ENCODE measurements around the gene BRIX1. TPM values are rescaled to one million over a fixed set of nuclear protein-coding genes. Genes with fewer than 3 reads are reported as not detected.

BRIX1 gene, protein sequence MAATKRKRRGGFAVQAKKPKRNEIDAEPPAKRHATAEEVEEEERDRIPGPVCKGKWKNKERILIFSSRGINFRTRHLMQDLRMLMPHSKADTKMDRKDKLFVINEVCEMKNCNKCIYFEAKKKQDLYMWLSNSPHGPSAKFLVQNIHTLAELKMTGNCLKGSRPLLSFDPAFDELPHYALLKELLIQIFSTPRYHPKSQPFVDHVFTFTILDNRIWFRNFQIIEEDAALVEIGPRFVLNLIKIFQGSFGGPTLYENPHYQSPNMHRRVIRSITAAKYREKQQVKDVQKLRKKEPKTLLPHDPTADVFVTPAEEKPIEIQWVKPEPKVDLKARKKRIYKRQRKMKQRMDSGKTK
- total RNA-seq: 33.6 TPM
- 10 to 100 TPM; 29.8 to 39.8 (median 32.8) TPM for polyA plus RNA-seq (ENCODE audit: insufficient read depth in 1 of 8, insufficient read length in 8 of 8, low replicate concordance in 1 of 8)
- long read RNA-seq, donor 1, transcript BRIX1-201 (10 exons, 1,926 nt): major isoform, 9 of 11 reads
- long read RNA-seq, donor 1, partial matches to known transcripts: 0 of 11 reads
- long read RNA-seq, donor 1, other reads (novel, unspliced or antisense): 0 of 11 reads
- long read RNA-seq, donor 2, partial matches to known transcripts: 0 of 3 reads
- long read RNA-seq, donor 2, other reads (novel, unspliced or antisense): 0 of 3 reads
- long read RNA-seq, donor 3, transcript BRIX1-201 (10 exons, 1,926 nt): major isoform, 12 of 30 reads
- long read RNA-seq, donor 3, partial matches to known transcripts: 0 of 30 reads
- long read RNA-seq, donor 3, other reads (novel, unspliced or antisense): 18 of 30 reads
- long read RNA-seq, donor 4, transcript BRIX1-201 (10 exons, 1,926 nt): major isoform, 8 of 9 reads
- long read RNA-seq, donor 4, partial matches to known transcripts: 0 of 9 reads
- long read RNA-seq, donor 4, other reads (novel, unspliced or antisense): 0 of 9 reads
- long read RNA-seq, donor 5, transcript BRIX1-201 (10 exons, 1,926 nt): major isoform, 25 of 26 reads
- long read RNA-seq, donor 5, partial matches to known transcripts: 0 of 26 reads
- long read RNA-seq, donor 5, other reads (novel, unspliced or antisense): 0 of 26 reads
- long read RNA-seq, donor 6, transcript BRIX1-201 (10 exons, 1,926 nt): major isoform, 14 of 14 reads
- long read RNA-seq, donor 6, partial matches to known transcripts: 0 of 14 reads
- long read RNA-seq, donor 6, other reads (novel, unspliced or antisense): 0 of 14 reads
- long read RNA-seq, donor 7, transcript BRIX1-201 (10 exons, 1,926 nt): major isoform, 23 of 24 reads
- long read RNA-seq, donor 7, partial matches to known transcripts: 0 of 24 reads
- long read RNA-seq, donor 7, other reads (novel, unspliced or antisense): 0 of 24 reads
- long read RNA-seq, donor 8, transcript BRIX1-201 (10 exons, 1,926 nt): major isoform, 10 of 12 reads
- long read RNA-seq, donor 8, partial matches to known transcripts: 0 of 12 reads
- long read RNA-seq, donor 8, other reads (novel, unspliced or antisense): 0 of 12 reads
- long read RNA-seq, donor 9, transcript BRIX1-201 (10 exons, 1,926 nt): major isoform, 12 of 12 reads
- long read RNA-seq, donor 9, partial matches to known transcripts: 0 of 12 reads
- long read RNA-seq, donor 9, other reads (novel, unspliced or antisense): 0 of 12 reads
- long read RNA-seq, donor 10, transcript BRIX1-201 (10 exons, 1,926 nt): major isoform, 23 of 30 reads
- long read RNA-seq, donor 10, partial matches to known transcripts: 6 of 30 reads
- long read RNA-seq, donor 10, other reads (novel, unspliced or antisense): 0 of 30 reads
- long read RNA-seq, donor 11, transcript BRIX1-201 (10 exons, 1,926 nt): major isoform, 7 of 17 reads
- long read RNA-seq, donor 11, partial matches to known transcripts: 10 of 17 reads
- long read RNA-seq, donor 11, other reads (novel, unspliced or antisense): 0 of 17 reads

DNA sequence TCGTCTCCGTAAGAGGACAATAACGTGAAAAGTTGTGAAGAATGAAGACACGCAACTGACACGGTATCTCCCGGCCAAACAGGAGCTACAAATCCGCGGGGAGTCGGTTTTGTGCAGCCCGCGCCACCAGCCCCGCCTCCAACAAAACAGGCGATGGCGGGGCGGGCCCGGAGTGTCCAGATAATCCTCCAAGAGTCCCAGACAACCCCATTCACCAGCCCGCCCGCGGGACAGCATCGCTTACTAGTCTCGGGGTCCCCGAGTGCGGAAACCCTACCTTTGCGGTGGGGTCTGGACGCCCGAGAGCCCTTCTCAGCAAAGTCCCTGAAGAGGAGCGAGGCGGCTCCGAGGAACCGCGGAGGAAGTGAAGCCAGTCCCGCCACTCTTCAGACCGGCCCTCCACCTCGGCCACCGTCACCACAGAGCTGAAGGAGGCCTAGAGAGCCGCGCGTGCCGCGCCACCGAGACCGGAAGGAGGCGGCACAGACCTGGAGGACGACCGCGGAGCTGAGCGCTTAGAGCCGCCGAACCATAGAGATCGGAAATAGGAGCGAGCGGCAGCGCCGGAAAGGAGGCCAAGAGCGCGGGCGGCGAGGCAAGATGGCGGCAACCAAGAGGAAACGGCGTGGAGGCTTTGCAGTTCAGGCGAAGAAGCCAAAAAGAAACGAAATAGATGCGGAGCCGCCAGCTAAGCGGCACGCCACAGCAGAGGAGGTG is at the start of gene BRIX1, which contains the start of gene RAD1:
BRIX1 (plus strand) TSS at position 573 of the 717 bp plus-strand sequence; CDS start at position 601, 28 bp downstream.
RAD1 (minus strand) TSS at position 366 of the 717 bp plus-strand sequence. CDS start 612 bp downstream, outside the sequence.
- peak; percentile 99 for DNase-seq
- no peaks in the 10 kb centered on the region for H3K9me3 ChIP-seq (replicated peaks; ENCODE audit: control insufficient read depth, low read depth, low read length)
- peak within 1 kb of the TSS; percentile 91 for H3K4me3 ChIP-seq (ENCODE audit: low read length)
- peaks cover 15% of the 10 kb centered on the region for H3K36me3 ChIP-seq (ENCODE audit: control insufficient read depth, insufficient read depth, low read length)
- peak within 1 kb of the TSS; percentile 93 for H3K27ac ChIP-seq (ENCODE audit: low read length)
- H3K4me1 ChIP-seq (ENCODE audit: control insufficient read depth, insufficient read depth, low read length): peaks cover 7% of the 10 kb centered on the region
- WGBS (ENCODE audit: insufficient coverage): under 1% methylated on average over 64 of the region's 67 CpGs
- H3K27me3 ChIP-seq (ENCODE audit: control insufficient read depth, insufficient read depth, low read length): no peaks in the 10 kb centered on the region

DNA sequence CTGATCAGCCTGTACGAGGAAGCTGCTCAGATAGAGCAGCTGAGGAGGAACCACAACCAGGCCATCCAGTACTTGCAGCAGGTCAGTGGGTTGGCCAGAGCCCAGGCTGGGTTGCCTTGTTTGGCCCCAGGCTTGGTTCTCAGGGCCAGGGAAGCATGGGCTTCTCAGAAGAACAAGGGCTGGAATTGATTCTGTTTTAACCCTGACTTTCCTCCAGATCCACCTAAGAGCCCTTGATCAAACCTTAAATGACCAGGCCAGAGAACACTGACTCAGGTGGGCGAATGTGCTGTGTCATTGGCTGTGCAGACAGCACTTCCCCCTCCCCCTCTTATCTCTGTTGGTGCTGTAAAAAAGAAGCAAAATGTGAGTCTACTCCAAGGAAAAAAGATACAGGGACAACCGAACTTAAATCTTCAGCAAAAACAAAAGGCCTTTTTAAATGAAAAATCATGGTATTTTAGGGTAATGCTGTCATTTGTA is 48.5 kb upstream of the BRIX1 start:
- DNase-seq: no peak
- Histone ChIP-seq H3K4me1 (ENCODE audit: control insufficient read depth, insufficient read depth, low read length) (no peaks in the 10 kb centered on the region), H3K27me3 (ENCODE audit: control insufficient read depth, insufficient read depth, low read length) (no peaks in the 10 kb centered on the region), H3K4me3 (ENCODE audit: low read length) (no peak overlapping the region), H3K9me3 (replicated peaks; ENCODE audit: control insufficient read depth, low read depth, low read length) (no peaks in the 10 kb centered on the region), H3K27ac (ENCODE audit: low read length) (no peak overlapping the region), H3K36me3 (ENCODE audit: control insufficient read depth, insufficient read depth, low read length) (no peaks in the 10 kb centered on the region)
- WGBS (ENCODE audit: insufficient coverage): 59% methylated on average over 1 of the region's 3 CpGs

DNA sequence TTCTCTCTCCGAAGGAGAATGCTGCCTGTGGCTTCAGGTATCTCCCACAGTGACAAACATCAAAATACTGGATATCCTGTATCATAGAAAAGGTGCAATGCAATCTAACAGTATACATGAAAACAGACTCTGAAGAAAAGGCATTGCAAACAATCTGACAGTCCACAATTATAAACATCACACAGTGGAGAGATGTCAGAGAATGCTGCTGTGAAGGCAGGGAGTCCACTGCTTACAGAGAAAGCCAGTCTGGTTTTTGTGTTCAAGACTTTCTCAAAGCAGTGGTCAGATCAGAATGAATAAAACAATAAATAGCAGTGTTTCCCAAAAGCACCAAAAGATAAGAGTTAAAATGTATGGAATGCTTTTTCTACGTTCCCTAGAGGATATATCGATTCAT is 47.9 kb upstream of the BRIX1 start:
- WGBS (ENCODE audit: insufficient coverage): no CpG with 5 or more reads among the region's 3 CpGs

DNA sequence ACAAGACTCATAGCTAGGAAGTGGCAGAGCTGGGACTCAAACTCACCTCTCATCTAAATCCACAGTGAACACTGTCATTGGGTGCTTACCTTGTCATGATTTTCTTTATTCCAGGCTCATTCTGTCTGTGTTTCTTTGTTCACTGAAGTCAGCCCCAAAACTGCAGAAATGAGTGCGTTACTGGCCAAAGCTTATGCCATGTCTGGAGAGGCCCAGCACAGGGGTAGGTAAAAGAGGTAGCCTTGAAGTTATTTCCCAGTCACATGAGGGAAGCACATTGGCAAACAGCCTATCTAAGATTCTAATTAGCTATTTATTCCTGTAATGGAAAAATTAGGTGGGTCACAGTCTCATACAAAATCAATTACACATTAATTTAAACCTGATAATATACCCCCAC is 46.7 kb upstream of the BRIX1 start:
- WGBS (ENCODE audit: insufficient coverage): 100% methylated on average over 1 of the region's 1 CpG
- H3K36me3 ChIP-seq (ENCODE audit: control insufficient read depth, insufficient read depth, low read length): no peaks in the 10 kb centered on the region
- H3K27me3 ChIP-seq (ENCODE audit: control insufficient read depth, insufficient read depth, low read length): no peaks in the 10 kb centered on the region
- H3K4me3 ChIP-seq (ENCODE audit: low read length): no peak overlapping the region
- H3K27ac ChIP-seq (ENCODE audit: low read length): no peak overlapping the region
- no peak for DNase-seq
- no peaks in the 10 kb centered on the region for H3K4me1 ChIP-seq (ENCODE audit: control insufficient read depth, insufficient read depth, low read length)
- H3K9me3 ChIP-seq (replicated peaks; ENCODE audit: control insufficient read depth, low read depth, low read length): no peaks in the 10 kb centered on the region

More for the DNA sequence above, 47.9 kb upstream of the BRIX1 start:
- Histone ChIP-seq H3K27me3 (ENCODE audit: control insufficient read depth, insufficient read depth, low read length) (no peaks in the 10 kb centered on the region), H3K4me3 (ENCODE audit: low read length) (no peak overlapping the region), H3K27ac (ENCODE audit: low read length) (no peak overlapping the region), H3K36me3 (ENCODE audit: control insufficient read depth, insufficient read depth, low read length) (no peaks in the 10 kb centered on the region), H3K4me1 (ENCODE audit: control insufficient read depth, insufficient read depth, low read length) (no peaks in the 10 kb centered on the region), H3K9me3 (replicated peaks; ENCODE audit: control insufficient read depth, low read depth, low read length) (no peaks in the 10 kb centered on the region)
- no peak for DNase-seq

DNA sequence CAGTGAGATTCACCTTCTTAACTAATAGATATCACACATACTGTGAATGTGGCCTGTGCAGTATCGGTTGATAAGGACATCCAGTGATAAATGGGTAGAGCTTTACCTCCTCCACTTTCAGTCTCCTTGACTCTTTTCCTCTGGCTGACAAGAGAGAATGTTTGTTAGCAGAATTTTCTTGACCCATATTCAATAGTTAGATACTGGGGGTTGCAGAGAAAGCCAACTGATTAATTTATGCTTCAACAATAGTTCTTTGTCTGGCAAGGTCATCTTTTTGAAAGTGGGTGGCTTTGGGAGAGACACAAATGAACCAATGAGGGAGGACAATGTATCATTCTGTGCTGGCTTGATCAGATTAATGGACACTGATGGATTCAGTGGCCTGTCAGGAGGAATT is 46.3 kb upstream of the BRIX1 start:
- Histone ChIP-seq H3K27ac (ENCODE audit: low read length) (no peak overlapping the region), H3K4me3 (ENCODE audit: low read length) (no peak overlapping the region)
- no CpG with 5 or more reads among the region's 1 CpG for WGBS (ENCODE audit: insufficient coverage)

DNA sequence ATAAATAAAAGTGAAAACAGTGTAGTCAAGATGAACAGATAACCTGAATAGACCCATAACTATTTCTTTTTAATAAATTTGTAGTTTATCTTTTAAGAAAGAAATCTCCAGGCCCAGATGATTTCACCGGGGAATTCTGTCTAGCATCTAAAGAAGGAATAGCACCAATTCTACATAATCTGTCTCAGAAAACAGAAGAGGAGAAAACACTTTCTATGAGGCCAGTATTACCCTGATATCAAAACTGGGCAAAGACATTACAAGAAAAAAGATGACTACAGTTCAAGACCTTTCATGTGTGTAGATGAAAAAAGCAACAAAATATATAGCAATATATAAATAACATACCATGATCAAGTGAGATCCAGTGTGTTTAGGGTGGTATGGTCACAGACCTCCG is 45.1 kb upstream of the BRIX1 start:
- no peak for DNase-seq
- Histone ChIP-seq H3K9me3 (replicated peaks; ENCODE audit: control insufficient read depth, low read depth, low read length) (no peaks in the 10 kb centered on the region), H3K27me3 (ENCODE audit: control insufficient read depth, insufficient read depth, low read length) (no peaks in the 10 kb centered on the region), H3K36me3 (ENCODE audit: control insufficient read depth, insufficient read depth, low read length) (no peaks in the 10 kb centered on the region), H3K27ac (ENCODE audit: low read length) (no peak overlapping the region), H3K4me1 (ENCODE audit: control insufficient read depth, insufficient read depth, low read length) (no peaks in the 10 kb centered on the region), H3K4me3 (ENCODE audit: low read length) (no peak overlapping the region)
- no CpG with 5 or more reads among the region's 2 CpGs for WGBS (ENCODE audit: insufficient coverage)

More for the DNA sequence above, 46.3 kb upstream of the BRIX1 start:
- no peaks in the 10 kb centered on the region for H3K27me3 ChIP-seq (ENCODE audit: control insufficient read depth, insufficient read depth, low read length)
- H3K4me1 ChIP-seq (ENCODE audit: control insufficient read depth, insufficient read depth, low read length): no peaks in the 10 kb centered on the region
- H3K9me3 ChIP-seq (replicated peaks; ENCODE audit: control insufficient read depth, low read depth, low read length): no peaks in the 10 kb centered on the region
- no peaks in the 10 kb centered on the region for H3K36me3 ChIP-seq (ENCODE audit: control insufficient read depth, insufficient read depth, low read length)
- no peak for DNase-seq

DNA sequence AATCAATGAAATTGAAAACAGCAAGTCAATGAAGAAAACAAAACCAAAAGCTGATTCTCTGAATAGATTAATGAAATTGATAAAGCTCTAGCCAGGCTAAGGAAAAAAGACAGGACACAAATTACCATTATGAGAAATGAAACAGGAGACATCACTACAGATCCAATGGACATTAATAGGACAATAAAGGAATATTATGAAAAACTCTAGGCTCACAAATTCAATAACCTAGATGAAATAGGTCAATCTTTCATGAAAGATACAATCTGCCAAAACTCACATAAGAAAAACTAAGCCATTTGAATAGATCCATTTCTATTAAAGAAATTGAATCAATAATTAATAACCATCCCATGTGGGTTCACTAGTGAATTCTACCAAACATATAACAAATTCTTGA is 39.2 kb upstream of the BRIX1 start:
- Histone ChIP-seq H3K4me1 (ENCODE audit: control insufficient read depth, insufficient read depth, low read length) (no peaks in the 10 kb centered on the region), H3K36me3 (ENCODE audit: control insufficient read depth, insufficient read depth, low read length) (no peaks in the 10 kb centered on the region), H3K27ac (ENCODE audit: low read length) (no peak overlapping the region), H3K4me3 (ENCODE audit: low read length) (no peak overlapping the region), H3K9me3 (replicated peaks; ENCODE audit: control insufficient read depth, low read depth, low read length) (peaks cover 8% of the 10 kb centered on the region), H3K27me3 (ENCODE audit: control insufficient read depth, insufficient read depth, low read length) (no peaks in the 10 kb centered on the region)
- DNase-seq: no peak

DNA sequence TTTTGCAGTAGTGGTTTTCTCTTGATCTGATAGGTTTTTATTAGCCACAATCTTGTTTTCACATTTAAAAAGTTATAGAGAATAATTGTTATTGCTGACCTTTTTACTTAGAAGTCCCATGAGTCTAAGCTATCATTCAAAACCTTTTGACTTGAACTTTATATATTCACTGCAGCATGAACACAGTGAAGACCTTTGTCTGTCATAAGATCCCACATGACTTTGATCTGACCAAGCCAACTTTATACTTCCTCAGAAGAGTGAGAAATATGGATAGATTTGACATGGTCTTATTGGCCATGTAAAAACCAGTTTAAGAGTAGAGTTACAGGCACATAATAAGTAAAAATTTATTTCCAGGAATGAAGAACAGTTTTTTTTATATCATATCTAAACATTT is 34.3 kb upstream of the BRIX1 start:
- Histone ChIP-seq H3K4me1 (ENCODE audit: control insufficient read depth, insufficient read depth, low read length) (no peaks in the 10 kb centered on the region), H3K36me3 (ENCODE audit: control insufficient read depth, insufficient read depth, low read length) (no peaks in the 10 kb centered on the region), H3K27ac (ENCODE audit: low read length) (no peak overlapping the region), H3K4me3 (ENCODE audit: low read length) (no peak overlapping the region), H3K9me3 (replicated peaks; ENCODE audit: control insufficient read depth, low read depth, low read length) (peaks cover 6% of the 10 kb centered on the region), H3K27me3 (ENCODE audit: control insufficient read depth, insufficient read depth, low read length) (no peaks in the 10 kb centered on the region)
- no peak for DNase-seq

Data from muscle of leg (tissue), 16 donors.